Cerebellar nuclear complex (tissue), 1 donor: ENCODE measurements around the gene CNR2.
"Not testable (repeated sequence)": the region's sequence is repeated elsewhere in the genome, so short reads cannot be mapped to it uniquely, and the experiment has no call there.

Experiments used
- DNase-seq, 2 experiments: peaks; one replicate each; lab custom pipeline; 2025; lab: John Stamatoyannopoulos, UW

The CNR2 gene

GRCh38 chr1:23836037-23836436 is 77.1 kb downstream of the CNR2 start:
- DNase-seq: no peak

- DNase-seq: not testable (repeated sequence)
Observed at GRCh38 chr1:23834156-23834555, 79.0 kb downstream of the CNR2 start.

- no peak for DNase-seq
Observed at GRCh38 chr1:23827717-23828116, 85.4 kb downstream of the CNR2 start.

- DNase-seq: not testable (repeated sequence)
Observed at GRCh38 chr1:23826590-23826989, 86.6 kb downstream of the CNR2 start.

- DNase-seq: no peak
Observed at GRCh38 chr1:23825762-23826522, 87.2 kb downstream of the CNR2 start.

- DNase-seq: peak in 1 of 2 experiments; percentile 56
Observed at GRCh38 chr1:23825076-23825761, 87.9 kb downstream of the CNR2 start, which contains the start of gene HMGCL. Gene HMGCL (minus strand): TSS chr1:23825429. CDS start chr1:23825415, 14 bp downstream.

GRCh38 chr1:23824711-23825075 is 88.5 kb downstream of the CNR2 start:
- DNase-seq: no peak

- DNase-seq: no peak
Observed at GRCh38 chr1:23823767-23824166, 89.4 kb downstream of the CNR2 start.
